Measurements from ENCODE around the gene TEX2.

Gene TEX2

GRCh38 chr17:64138441-64138840 is 124.6 kb downstream of the TEX2 start:
- TF ChIP-seq EZH2phosphoT487 (conservative IDR thresholded peaks at IDR 0.05; ENCODE audit: low read length) (no peak), CTCF (IDR thresholded peaks at IDR 0.05; ENCODE audit: insufficient read depth, low read length, poor library complexity, severe bottlenecking) (no peak)
- no peak overlapping the region for H3K4me2 ChIP-seq (ENCODE audit: low read depth, low read length, poor library complexity, severe bottlenecking)

GRCh38 chr17:64135000-64135399 is 128.1 kb downstream of the TEX2 start:
- H3K27ac ChIP-seq (ENCODE audit: low read depth, low read length), result no peak overlapping the region
- no peaks in the 10 kb centered on the region for H3F3A ChIP-seq (ENCODE audit: insufficient read depth)
- no peak overlapping the region for H3K4me3 ChIP-seq (ENCODE audit: insufficient read depth, low read length, poor library complexity, severe bottlenecking)
- H3K36me3 ChIP-seq (ENCODE audit: low read length), result no peaks in the 10 kb centered on the region
- H4K20me1 ChIP-seq (ENCODE audit: low read depth, low read length), result no peaks in the 10 kb centered on the region
- H3K9me3 ChIP-seq (ENCODE audit: insufficient read depth, low read length), result no peaks in the 10 kb centered on the region
- TF ChIP-seq EZH2phosphoT487 (conservative IDR thresholded peaks at IDR 0.05; ENCODE audit: low read length) (no peak), CTCF (IDR thresholded peaks at IDR 0.05; ENCODE audit: insufficient read depth, low read length, poor library complexity, severe bottlenecking) (no peak)
- no peaks in the 10 kb centered on the region for H3K79me2 ChIP-seq (ENCODE audit: insufficient read depth, low read length)
- H3K4me2 ChIP-seq (ENCODE audit: low read depth, low read length, poor library complexity, severe bottlenecking), result no peak overlapping the region
- H2AFZ ChIP-seq (ENCODE audit: low read depth, low read length, severe bottlenecking), result no peak overlapping the region
- H3K9ac ChIP-seq (ENCODE audit: low read length), result no peak overlapping the region
- no peaks in the 10 kb centered on the region for H3K27me3 ChIP-seq (ENCODE audit: low read length)
- no peaks in the 10 kb centered on the region for H3K9me2 ChIP-seq (replicated peaks; ENCODE audit: insufficient read depth, low read length)

More at GRCh38 chr17:64138441-64138840, 124.6 kb downstream of the TEX2 start:
- Histone ChIP-seq H3K9me3 (ENCODE audit: insufficient read depth, low read length) (no peaks in the 10 kb centered on the region), H3K9me2 (replicated peaks; ENCODE audit: insufficient read depth, low read length) (no peaks in the 10 kb centered on the region), H3K79me2 (ENCODE audit: insufficient read depth, low read length) (no peaks in the 10 kb centered on the region), H3K9ac (ENCODE audit: low read length) (no peak overlapping the region), H3K27me3 (ENCODE audit: low read length) (no peaks in the 10 kb centered on the region), H3F3A (ENCODE audit: insufficient read depth) (no peaks in the 10 kb centered on the region), H2AFZ (ENCODE audit: low read depth, low read length, severe bottlenecking) (no peak overlapping the region), H4K20me1 (ENCODE audit: low read depth, low read length) (no peaks in the 10 kb centered on the region), H3K4me3 (ENCODE audit: insufficient read depth, low read length, poor library complexity, severe bottlenecking) (no peak overlapping the region), H3K36me3 (ENCODE audit: low read length) (no peaks in the 10 kb centered on the region), H3K27ac (ENCODE audit: low read depth, low read length) (no peak overlapping the region)

DNA sequence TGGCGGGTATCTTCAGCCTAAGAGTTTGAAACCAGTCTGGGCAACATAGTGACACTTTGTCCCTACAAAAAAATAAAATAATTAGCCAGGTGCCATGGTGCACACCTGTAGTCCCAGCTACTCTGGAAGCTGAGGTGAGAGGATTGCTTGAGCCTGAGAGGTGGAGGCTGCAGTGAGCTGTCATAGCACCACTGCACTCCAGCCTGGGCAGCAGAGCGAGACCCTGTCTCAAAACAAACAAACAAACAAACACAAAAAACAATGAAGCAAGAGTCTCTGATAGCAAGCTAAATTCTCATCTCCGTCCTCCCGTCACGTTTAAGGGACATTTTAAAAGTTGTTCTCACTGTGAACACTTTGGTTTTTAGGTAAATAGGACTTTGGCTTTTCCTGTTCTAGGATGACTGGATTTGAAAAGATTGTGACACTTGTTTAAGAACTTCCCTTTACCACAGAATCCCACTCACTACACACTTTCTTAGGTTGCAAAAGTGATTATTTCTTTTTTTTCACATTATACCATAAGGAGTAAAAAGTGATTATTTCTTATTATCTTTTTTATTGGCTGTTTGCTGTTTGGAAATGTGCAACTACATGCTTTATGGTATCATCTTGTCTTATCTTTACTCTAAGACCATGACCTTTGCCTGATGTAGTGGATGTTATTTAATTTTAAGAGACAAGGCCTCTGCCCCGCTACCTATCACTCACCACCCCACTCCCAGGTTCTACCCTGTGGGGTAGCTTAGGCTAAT is 128.7 kb downstream of the TEX2 start:
- no peak overlapping the region for H3K4me3 ChIP-seq (ENCODE audit: insufficient read depth, low read length, poor library complexity, severe bottlenecking)
- no peaks in the 10 kb centered on the region for H4K20me1 ChIP-seq (ENCODE audit: low read depth, low read length)

More for the DNA sequence above, 128.7 kb downstream of the TEX2 start:
- H3K9ac ChIP-seq (ENCODE audit: low read length), result no peak overlapping the region
- no peaks in the 10 kb centered on the region for H3F3A ChIP-seq (ENCODE audit: insufficient read depth)
- H3K27ac ChIP-seq (ENCODE audit: low read depth, low read length), result no peak overlapping the region
- no peak overlapping the region for H2AFZ ChIP-seq (ENCODE audit: low read depth, low read length, severe bottlenecking)
- TF ChIP-seq EZH2phosphoT487 (conservative IDR thresholded peaks at IDR 0.05; ENCODE audit: low read length), result no peak
- TF ChIP-seq CTCF (IDR thresholded peaks at IDR 0.05; ENCODE audit: insufficient read depth, low read length, poor library complexity, severe bottlenecking), result no peak
- H3K27me3 ChIP-seq (ENCODE audit: low read length), result no peaks in the 10 kb centered on the region
- H3K9me3 ChIP-seq (ENCODE audit: insufficient read depth, low read length), result no peaks in the 10 kb centered on the region
- H3K36me3 ChIP-seq (ENCODE audit: low read length), result no peaks in the 10 kb centered on the region
- no peaks in the 10 kb centered on the region for H3K9me2 ChIP-seq (replicated peaks; ENCODE audit: insufficient read depth, low read length)
- no peaks in the 10 kb centered on the region for H3K79me2 ChIP-seq (ENCODE audit: insufficient read depth, low read length)
- H3K4me2 ChIP-seq (ENCODE audit: low read depth, low read length, poor library complexity, severe bottlenecking), result no peak overlapping the region

Measured in SU-DHL-6 (cell line).